Activated CD8-positive, alpha-beta memory T cell treated with anti-CD3 and anti-CD28 coated beads for 24 hours (primary cell): Measurements from ENCODE around the gene N4BP2L1.

Experiments
- DNase-seq: peaks from one replicate; pipeline ENCODE4 v3.0.0-alpha.2; 2020

Gene N4BP2L1

DNA sequence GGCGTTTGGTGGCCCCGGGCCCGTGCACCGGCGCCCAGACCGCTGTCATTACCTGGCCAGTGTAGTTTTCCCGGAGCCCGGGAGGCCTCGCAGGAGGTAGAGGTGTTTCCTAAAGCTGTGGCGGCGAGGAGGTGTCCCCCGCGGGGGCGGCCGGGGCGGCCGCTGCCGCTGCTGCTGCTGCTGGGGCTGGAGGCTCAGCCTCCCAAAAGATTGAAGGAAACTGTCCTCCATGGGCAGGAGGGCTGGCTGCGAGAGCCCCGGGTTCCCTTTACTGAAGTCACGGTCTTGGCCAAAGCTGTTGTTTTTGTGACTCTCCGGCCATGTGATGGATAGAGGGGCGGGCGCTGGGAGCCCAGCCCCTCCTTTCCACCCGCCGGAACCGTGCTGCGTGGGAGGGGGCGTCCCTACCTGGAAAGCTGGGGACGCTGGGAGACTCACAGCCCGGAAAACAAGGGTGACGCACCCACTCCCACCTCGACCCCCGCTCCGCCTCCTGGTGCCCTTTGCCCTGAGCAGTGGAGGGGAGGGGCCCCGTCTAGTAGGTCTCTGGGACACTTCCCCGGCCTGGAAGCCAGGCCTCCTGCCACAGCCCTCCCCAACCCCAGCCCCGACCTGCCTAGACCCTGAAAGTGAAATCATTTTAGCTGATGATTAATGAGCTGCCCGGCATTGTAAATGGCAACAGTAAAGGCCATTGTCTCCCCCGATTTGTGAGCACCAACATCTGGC is at the start of gene N4BP2L1:
N4BP2L1 (minus strand) TSS at position 279 of the 729 bp plus-strand sequence; CDS start at position 231, 48 bp downstream.
- DNase-seq: peak; percentile 92

DNA sequence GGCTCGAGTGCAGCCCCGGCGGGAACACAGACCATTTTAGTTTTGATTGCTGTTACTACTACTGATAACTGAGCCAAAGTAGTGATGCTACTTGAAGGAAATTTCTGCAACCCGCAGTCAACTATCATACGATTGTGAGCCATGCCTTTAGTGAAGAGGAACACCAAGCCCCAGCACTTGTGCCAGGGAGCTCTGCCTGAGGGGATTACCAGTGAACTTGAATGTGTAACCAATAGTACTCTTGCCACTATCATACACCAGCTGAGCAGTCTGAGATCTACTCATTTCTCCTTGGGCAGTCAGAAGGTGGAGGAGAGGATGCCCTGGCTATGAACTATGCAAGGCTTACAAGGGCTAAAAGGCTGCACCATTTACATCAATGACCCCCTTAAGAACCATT is 49.0 kb upstream of the N4BP2L1 start:
- no peak for DNase-seq

GRCh38 chr13:32476021-32476731 is 48.2 kb upstream of the N4BP2L1 start:
- DNase-seq: no peak

DNA sequence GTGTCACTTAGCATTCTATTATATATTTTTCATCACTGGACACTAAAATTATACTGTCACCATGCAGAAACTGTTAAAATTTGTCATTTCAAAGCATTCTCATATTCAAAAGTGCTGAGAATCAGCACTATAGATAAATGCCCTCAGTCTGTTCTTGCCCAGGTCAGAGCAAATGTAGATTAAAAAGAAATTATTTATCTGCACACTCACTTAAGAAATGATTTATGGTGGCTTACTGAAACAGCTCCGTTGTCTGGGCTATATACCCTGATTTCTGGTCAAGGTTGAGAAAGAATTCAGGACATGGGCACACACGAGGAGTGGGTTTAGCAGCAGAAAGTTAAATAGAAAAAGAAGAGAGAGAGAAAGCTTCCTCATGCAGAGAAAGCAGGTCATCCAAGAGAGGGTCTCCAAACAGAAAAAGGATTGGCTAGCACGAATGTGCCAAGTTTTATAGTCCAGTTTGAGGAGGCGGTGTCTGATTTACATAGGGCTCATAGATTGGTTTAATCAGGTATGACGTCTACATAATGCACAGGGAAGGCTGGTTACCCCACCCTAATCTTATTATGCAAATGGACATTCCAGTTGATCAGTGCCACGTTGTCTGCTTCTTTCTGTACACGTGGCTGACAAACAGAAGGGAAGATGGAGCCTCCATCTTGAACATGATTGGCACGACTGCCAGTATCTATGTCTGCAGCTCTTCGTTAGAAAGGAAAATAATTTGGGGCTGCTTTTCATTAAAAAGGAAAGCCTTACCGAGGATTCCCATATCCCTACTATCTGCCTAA is 47.3 kb upstream of the N4BP2L1 start:
- no peak for DNase-seq

- DNase-seq: no peak
Observed at GRCh38 chr13:32473650-32474049, 45.7 kb upstream of the N4BP2L1 start.

GRCh38 chr13:32472194-32472621 is 44.3 kb upstream of the N4BP2L1 start:
- DNase-seq: no peak

DNA sequence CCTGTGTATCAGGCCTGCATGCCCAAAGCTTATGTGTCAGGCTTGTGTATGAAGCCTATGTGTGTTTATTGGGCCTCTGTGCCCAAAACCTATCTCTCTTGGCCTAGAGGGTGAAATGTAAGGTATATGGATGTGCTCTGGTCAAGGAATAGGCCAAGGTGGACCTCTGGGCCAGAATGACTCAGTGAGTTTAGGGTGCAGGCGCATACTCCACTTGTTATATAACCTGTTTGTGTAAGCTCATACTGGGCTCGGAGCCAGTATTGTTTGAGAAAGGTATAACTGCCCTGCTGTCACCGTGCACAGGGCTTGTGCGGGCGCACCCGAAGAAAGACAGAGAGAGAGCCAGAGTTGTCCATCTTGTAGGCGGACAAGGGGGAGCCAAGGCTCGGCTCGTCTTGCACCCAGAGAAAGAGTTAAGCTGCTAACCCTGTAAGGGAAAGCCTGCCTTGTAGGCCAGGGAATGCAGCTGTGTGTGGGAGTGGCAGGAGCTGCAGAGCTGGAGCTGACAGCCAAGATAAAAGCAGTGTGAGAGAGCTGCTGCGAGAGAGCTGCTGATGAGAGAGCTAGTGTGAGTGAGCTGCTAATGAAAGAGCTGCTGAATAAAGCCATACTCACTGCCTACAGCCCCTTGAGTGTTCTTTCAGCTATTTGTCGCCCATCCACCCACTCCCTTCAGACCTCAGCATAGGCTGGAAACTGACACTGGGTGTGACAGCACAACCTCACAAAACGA is 43.4 kb upstream of the N4BP2L1 start:
- no peak for DNase-seq

DNA sequence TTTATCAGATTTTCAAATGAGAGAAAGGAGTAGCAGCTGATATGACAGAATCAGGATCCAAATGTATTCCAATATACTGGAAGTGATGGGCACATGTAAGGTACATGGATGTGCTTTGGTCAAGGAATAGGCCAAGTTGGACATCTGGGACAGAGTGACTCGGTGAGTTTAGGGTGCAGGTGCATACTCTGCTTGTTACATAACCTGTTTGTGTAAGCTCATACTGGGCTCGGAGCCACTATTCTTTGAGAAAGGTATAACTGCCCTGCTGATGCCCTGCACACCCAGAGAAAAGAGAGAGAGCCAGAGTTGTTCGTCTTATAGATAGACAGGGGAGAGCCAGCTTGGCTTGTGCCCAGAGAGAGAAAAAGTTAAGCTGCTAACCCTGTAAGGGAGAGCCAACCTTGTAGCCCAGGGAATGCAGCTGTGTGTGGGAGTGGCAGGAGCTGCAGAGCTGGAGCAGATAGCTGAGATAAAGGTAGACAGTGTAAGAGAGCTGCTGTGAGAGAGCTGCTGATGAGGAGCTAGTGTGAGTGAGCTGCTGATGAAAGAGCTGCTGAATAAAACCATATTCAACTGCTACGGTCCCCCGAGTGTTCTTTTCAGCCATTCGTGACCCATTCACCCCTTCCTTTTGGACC is 40.7 kb upstream of the N4BP2L1 start:
- DNase-seq: no peak

GRCh38 chr13:32456591-32456990 is 28.7 kb upstream of the N4BP2L1 start:
- DNase-seq: no peak

DNA sequence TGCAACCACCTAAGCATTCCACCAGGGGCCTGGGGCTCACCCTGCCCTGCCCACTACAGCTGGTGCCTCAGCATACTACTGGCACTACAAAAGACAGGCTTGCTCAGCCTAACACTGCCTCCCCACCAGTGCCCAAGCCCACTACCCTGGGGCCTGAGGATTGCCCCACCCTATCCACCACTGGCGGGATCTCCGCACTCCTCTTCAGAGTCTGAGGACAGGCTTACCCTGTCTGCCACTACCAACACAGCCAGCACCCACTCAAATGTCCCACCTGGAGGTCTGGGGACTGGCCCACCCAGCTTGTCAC is 27.6 kb upstream of the N4BP2L1 start:
- no peak for DNase-seq

DNA sequence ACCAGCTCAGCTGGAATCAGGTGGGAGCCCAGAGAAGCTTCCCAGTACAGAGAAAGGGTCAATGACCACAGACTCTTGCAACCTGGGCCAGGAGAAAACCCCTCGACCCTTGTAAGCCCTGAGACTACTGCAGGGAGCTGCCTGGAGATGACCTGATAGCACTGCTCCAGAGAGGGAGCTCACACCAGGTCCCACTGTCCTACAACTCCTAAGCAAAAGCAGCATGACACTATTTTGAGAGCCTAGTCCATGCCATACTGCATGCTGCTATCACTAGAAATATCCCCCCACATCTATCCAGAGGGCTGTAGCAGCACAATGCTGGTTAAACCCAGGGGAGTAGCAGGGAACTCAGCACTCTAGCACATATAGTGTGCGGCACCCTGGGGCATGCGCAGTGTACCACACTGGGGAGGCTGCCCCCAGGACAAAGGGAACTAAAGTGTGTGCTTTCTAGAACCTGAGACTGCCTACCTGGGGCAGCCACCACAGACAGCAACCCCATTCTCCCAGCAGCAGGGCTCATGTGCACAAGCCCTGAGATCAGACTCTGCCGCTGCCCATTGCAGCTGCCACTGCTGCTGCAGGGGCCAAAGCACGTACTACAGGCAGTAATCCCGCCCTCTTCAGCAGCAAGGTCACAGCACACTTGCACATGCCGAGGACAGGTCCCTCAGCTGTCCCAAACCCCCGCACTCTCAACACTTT is 27.1 kb upstream of the N4BP2L1 start:
- DNase-seq: no peak

DNA sequence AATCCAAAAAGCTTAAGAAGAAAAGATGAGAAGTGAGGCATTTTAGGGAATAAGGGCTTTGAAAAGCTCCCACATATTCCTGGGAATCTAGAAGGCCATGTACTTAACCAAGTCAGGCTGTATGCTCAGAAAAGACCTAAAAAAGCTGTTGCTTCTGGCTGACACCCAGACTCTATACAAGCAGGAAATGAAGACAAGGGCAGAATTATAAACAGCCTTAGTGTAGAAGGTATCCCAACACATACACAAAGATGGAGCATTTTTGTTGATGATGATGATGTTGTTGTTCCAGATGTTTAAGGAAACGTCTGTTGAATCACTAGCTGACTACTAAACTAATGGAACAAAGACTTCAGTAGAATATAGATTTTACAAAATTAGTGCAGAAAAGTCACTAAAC is 26.1 kb upstream of the N4BP2L1 start:
- no peak for DNase-seq

DNA sequence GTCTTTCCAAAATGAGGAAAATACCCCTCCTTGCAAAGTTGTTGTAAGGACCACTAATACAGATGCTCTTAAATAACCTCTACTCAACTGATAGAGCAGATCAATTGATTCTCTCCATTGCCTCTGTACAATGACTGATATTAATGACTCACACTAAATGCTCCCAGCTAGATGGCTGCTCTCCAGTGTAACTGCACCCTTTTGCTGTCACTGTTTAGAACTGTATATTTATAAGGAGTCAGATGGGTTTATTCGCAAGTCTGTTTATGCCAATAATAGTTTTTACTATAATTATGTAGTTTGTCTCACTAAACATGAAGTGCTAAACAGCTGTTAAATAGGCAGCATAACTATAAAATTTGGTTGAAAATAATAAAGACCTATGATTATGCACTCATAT is 21.0 kb upstream of the N4BP2L1 start:
- no peak for DNase-seq

GRCh38 chr13:32447894-32448623 is 20.1 kb upstream of the N4BP2L1 start:
- DNase-seq: no peak

GRCh38 chr13:32446773-32447465 is 19.0 kb upstream of the N4BP2L1 start:
- DNase-seq: no peak

DNA sequence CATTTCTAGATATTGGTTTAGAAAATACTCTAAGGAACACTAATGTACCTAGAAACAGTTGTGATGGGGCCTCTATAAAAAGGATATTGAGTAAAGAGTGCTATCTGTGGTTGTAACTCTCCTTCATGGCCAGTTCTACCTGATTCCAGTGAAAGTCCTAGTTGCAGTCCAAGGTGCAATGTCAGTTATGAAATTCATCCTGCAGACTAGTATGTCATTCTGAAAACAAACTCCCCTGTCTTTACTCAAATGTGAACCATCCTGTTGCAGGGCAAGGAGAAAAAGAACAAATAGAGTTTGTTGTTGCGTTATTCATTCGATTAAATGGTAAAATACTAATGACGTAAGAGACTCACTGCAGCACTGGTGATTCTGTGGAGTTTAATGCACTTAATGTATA is 18.3 kb upstream of the N4BP2L1 start:
- DNase-seq: no peak

- no peak for DNase-seq
Observed at GRCh38 chr13:32445461-32445860, 17.5 kb upstream of the N4BP2L1 start.

- no peak for DNase-seq
Observed at GRCh38 chr13:32443111-32443510, 15.2 kb upstream of the N4BP2L1 start.

- DNase-seq: no peak
Observed at GRCh38 chr13:32438871-32439270, 10.9 kb upstream of the N4BP2L1 start.

DNA sequence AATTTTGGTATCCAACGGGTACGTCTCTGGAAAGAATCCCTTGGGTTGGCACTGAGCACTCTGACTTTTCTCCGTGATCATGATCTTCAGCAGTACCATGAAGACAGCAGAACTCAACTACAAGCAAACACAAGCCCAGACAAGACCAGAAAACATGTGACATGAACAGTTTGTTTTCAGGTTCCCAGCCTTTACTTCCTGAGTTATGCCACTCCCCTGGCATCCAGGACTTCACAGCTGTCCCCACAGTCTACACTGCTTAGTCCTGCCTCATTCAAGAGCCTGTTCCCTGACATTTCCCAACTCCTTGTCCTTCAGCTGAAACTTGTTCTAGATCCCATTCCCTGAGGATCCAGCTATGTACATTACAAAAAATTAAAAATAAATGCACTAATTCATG is 4.9 kb upstream of the N4BP2L1 start:
- no peak for DNase-seq

DNA sequence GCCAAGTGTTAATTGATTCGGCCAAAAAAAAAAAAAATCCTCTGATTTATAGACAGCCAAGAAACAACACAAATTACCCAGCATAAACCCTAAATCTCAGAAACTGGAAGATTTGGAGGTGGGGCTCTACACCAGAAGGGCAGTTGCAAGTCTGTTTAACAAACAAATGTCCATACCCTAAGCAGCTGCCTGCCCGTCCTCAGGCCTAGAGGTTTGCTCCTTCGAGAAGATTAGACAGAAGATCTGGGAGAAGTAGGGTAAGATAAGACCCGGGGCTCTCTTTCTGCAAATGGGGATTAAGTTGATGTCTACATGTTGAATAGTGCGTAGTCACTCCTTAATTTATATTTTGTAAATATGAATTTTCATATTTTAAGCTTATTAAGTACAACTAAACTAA is 3.4 kb upstream of the N4BP2L1 start:
- no peak for DNase-seq
